Mammary epithelial cell (primary cell): ENCODE data around the gene KLK12.
"Not testable (repeated sequence)": the region's sequence is repeated elsewhere in the genome, so short reads cannot be mapped to it uniquely, and the experiment has no call there.

Source experiments
- CTCF ChIP-seq, 2 donors: IDR thresholded peaks in 1 of 2; conservative IDR thresholded peaks in 1 of 2; 2 replicates each; pipeline ENCODE4 v1.5.1; 2011 to 2012; ENCODE audit warnings: inconsistent platforms in 2 of 2, low read length in 2 of 2, mild to moderate bottlenecking in 2 of 2, control low read depth in 1 of 2, low read depth in 1 of 2; ENCODE audit not compliant: insufficient read depth in 1 of 2; ENCODE audit errors: extremely low read depth in 1 of 2
- EZH2 ChIP-seq: IDR thresholded peaks from 2 replicates; pipeline ENCODE4 v1.6.1; 2012; ENCODE audit warnings: low read length, inconsistent platforms, borderline replicate concordance

- not testable (repeated sequence) for TF ChIP-seq CTCF (conservative IDR thresholded peaks at IDR 0.05 in 1 of 2, IDR thresholded peaks at IDR 0.05 in 1 of 2; ENCODE audit: extremely low read depth in 1 of 2, insufficient read depth in 1 of 2, low read depth in 1 of 2, low read length in 2 of 2); EZH2
Observed at GRCh38 chr19:50984416-50984815, 50.4 kb downstream of the KLK12 start.
